HS-5 (cell line): ENCODE measurements around the gene CCDC106.

Experiments
- DNase-seq: peaks from one replicate; pipeline ENCODE4 v3.0.0-alpha.2; 2012; ENCODE audit warnings: low read depth

The CCDC106 gene

GRCh38 chr19:55652311-55653128 lies 4.5 kb downstream of the CCDC106 start:
- DNase-seq, result no peak

DNA sequence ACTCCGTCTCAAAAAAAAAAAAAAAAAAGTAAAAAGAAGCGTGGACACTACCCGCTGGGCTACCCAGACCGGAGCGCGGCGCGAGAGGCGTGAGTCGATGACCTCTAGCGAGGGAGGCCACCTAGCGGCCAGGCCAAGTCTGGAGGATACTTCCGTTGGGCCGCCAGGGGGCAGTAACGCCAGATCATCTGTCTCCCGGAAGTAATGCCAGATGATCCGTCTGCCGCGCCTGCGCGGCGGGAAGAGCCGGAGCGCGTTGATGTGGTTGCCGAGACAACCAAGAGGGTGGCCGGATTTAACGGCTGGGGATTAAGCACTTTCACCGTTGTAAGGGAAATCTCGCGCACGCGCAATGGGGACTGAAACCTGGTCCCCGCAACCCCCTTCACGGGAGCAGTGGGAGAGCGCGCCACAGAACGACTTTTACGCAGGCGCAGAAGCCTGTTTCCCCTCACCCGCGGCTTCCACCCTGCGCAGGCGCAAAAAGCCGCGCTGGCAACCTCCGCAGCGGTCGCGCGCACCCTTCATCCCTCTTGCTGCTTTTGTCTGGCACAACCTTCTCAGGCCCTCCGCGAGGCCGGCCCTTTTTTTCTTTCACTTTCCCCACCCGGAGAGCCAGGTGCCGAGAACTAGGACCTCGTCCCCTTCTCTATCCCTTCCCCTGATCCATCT lies 5.8 kb downstream of the CCDC106 start:
- DNase-seq, result peak; percentile 96

- peak; percentile 99 for DNase-seq
Measured at GRCh38 chr19:55654323-55654867, 6.4 kb downstream of the CCDC106 start.

DNA sequence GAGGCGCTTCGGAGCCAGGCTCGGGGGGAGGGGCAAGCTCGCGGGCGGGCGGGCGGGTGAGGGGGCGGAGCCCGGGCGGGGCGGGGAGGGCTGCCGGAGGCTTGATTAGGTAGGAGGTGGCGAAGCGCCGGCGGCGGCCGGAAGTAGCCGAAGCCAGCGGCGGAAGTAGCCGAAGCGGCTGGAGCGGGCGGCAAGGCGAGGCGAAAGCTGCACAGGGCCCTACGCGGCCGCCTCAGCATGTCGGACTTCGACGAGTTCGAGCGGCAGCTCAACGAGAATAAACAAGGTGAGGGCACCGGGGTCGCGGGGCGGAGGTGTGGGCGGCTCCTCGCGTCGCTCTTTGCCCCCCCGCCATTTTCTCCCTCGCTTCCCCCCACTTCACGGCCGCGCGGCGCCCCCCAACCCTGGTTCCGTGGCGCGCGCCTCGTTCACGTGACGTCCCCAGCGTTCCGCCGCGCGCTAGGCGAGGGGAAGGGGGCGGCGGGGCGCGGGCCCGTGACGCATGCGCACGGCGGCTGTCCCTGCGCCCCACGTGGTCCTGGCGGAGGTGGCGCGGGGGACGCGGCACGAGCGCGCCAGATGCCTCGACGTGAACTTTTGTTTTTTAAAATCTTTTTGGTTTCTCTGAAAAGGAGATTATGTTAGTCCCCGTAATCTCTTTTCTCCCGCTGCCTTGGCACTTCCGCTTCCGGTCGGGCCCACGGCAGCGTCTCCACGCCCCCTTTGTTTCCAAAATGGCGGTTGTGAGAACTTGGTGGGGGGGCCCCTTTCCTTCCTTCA lies 7.0 kb downstream of the CCDC106 start, which contains the start of gene U2AF2:
Gene U2AF2 (plus strand): TSS at position 168 of the 780 bp plus-strand sequence. CDS start 70 bp downstream, at position 238.
- DNase-seq, result no peak

- no peak for DNase-seq
Measured at GRCh38 chr19:55655648-55656040, 7.6 kb downstream of the CCDC106 start.

GRCh38 chr19:55656552-55656951 lies 8.5 kb downstream of the CCDC106 start:
- no peak for DNase-seq

DNA sequence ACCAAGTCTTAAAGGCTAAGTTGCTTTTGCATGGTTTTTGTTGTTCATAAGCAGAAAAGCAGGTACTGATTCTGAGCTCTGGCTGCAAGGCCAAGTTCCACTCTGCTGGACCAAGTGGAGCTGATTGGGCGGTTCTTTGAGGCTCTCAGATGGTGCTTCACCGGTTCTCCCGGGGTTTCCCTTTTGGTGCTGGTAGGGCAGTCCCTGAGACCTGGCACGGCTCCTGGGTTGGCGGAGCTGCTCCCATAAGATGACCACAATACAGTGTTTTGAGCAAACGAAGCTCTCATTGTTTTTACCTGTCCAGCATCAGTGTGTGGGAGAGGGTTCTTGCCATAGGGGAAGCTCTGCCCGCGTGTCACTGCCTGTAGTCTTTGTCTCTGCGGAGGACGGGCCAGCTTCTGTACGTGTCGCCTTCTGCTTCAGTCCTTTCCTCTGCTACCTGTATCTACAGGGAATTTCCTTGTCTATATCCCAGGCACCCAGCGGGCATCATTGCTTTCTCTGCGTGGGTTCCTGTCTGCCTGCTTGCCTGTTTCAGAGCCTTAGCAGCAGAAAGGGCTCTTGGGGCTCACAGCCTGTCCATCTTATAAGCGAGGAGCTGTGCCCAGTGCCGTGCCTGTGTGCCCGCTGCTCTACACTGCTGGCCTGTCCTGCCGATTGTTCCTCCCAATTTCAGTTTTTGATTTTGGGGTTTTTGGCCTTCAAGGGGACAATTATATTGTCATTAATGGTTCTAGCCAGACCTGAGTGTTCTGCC lies 9.2 kb downstream of the CCDC106 start:
- DNase-seq, result no peak

- no peak for DNase-seq
Measured at GRCh38 chr19:55658846-55659459, 10.9 kb downstream of the CCDC106 start.

- no peak for DNase-seq
Measured at GRCh38 chr19:55659822-55660221, 11.8 kb downstream of the CCDC106 start.

GRCh38 chr19:55660404-55660803 lies 12.4 kb downstream of the CCDC106 start:
- DNase-seq, result no peak

DNA sequence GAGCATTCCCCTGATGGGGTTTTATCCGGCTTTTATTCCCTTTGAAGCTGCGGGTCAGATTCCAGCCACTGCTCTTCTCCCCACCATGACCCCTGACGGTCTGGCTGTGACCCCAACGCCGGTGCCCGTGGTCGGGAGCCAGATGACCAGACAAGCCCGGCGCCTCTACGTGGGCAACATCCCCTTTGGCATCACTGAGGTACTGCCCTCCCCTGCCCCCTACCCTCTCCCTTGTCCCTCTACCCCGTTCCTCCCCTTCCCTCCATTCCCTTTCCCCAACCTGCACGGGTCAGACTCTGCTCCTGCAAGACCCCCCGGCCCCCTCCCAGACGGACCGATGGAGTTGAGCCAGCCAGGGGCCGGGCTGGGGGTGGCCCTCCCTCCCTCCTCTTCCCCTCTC lies 13.0 kb downstream of the CCDC106 start:
- no peak for DNase-seq

DNA sequence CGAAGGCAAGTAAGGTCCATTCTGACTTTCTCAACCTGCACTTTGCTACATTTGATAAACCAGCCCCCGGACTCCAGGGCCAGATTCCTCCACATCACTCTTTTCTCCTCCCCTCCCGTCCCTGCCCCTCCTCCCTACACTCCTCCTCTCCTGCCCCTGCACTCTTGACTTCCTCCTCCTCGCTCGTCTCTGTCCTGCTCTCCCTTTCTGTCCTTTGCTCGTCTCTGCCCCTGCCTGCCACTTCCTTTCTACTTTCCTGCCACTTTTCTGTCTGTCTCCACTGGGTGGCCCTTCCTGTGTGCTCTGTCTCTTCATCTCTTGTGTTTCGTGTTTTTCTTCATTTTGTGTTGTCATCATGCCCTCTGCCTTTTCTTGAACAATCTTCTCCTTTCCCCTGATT lies 13.8 kb downstream of the CCDC106 start:
- DNase-seq, result no peak

DNA sequence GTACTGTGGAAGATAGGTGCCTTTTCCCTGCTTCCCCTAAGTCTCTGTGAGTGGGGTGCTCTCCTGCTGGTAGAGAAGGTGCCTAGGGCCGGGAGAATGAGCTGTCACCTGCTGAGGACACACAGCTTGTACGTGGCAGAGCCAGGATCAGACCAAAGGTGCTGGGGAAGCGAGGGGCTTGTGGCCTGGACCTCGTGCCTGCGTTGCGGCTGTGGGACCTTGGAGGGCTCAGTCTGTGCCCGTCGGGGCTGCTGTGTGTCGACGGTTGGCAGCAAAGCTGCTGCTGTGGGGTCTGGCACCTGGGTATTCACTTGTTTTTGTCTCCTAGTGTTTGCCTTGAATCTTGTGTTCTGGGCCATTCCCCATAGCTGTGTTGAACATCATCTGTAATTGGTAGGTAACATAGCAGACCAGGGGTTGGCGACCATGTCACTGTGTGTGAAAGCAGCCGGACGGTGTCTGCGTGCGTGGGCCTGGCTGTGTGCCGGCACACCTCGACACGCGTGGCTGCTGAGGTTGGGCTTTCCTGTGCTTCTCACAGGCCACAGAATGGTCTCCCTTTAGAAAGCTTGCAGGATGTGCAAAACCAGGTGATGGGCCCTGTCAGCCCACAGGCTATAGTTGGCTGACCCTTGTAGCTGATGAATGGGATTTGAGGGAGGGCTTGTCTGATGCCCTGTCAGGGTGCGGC lies 16.0 kb downstream of the CCDC106 start:
- DNase-seq, result no peak

DNA sequence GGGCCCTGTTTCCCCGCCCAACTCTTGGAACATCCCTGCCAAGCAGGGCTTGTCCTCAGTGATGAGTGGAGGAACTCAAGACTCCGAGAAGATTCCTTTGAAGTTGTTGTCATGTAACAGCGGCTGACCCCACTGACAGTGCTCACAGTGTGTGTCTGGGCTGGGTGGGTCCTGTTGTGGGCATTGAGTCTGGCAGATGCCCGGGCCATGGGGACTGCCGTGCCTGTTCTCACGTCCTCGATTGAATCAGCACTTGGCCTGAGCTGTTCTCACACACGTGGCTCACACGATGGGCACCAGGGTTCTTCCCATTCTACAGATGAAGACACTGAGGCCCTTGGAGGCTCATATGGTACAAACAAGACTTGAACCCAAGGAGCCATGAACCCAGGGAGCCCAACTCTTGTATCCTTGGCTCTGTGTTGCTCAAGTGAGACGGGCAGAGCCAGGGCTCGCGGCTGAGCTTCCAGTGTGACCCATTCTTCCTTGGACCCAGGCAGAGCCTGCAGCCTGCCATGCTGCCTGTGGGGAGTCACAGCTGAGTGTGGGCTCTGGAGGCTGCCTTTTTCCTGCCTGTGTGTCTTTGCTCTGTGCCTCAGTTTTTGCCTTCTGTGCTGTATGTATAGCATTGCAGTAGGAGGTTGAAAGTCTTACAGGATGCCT lies 18.5 kb downstream of the CCDC106 start:
- no peak for DNase-seq

- no peak for DNase-seq
Measured at GRCh38 chr19:55667006-55667381, 19.0 kb downstream of the CCDC106 start.

- DNase-seq, result no peak
Measured at GRCh38 chr19:55667511-55667910, 19.5 kb downstream of the CCDC106 start.

DNA sequence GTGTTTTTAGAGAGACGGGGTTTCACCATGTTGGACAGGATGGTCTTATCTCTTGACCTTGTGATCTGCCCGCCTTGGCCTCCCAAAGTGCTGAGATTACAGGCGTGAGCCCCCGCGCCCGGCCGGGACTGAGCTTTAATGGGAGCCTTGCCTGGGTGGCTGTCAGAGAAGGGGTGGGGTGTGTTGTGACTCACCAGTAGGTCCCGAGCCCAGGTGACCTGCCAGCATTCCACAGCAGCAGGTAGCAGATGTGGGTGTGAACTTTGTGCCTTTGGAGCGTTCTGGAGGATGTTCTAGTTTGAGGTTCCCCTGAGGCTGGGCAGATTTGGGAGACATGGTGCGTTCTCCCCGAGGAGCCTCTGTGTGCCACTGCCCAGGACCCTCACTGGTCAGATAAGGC lies 19.9 kb downstream of the CCDC106 start:
- no peak for DNase-seq

GRCh38 chr19:55668603-55669348 lies 20.8 kb downstream of the CCDC106 start:
- no peak for DNase-seq
